RWPE2 (cell line): Measurements from ENCODE around the gene HDAC10.
"Not testable (repeated sequence)": the region's sequence is repeated elsewhere in the genome, so short reads cannot be mapped to it uniquely, and the experiment has no call there.

Experiments
- ATAC-seq: fragments of 200-7000 bp; cut with Tn5 transposase; 3 replicates; pipeline ENCODE4 v1.9.1; 2021; ENCODE audit warnings: low read depth
- DNase-seq: peaks from one replicate; pipeline ENCODE4 v3.0.0-alpha.2; 2020; ENCODE audit warnings: low spot score
- H3K27ac ChIP-seq: fragments of 450-650 bp; 2 replicates; pipeline ENCODE4 v1.5.1; 2017; ENCODE audit warnings: mild to moderate bottlenecking; ENCODE audit not compliant: poor library complexity, severe bottlenecking
- H3K27me3 ChIP-seq: fragments of 250-450 bp; sonication (Bioruptor Pico); 2 replicates; pipeline ENCODE4 v1.5.1; 2021; ENCODE audit warnings: mild to moderate bottlenecking, moderate library complexity; ENCODE audit not compliant: insufficient read depth, poor library complexity, severe bottlenecking
- H3K36me3 ChIP-seq: fragments of 250-450 bp; sonication (Bioruptor Pico); 2 replicates; pipeline ENCODE4 v1.5.1; 2020; ENCODE audit warnings: low read depth, mild to moderate bottlenecking, moderate library complexity
- H3K4me1 ChIP-seq: fragments of 250-450 bp; sonication (Bioruptor Pico); 2 replicates; pipeline ENCODE4 v1.5.1; 2021; ENCODE audit warnings: mild to moderate bottlenecking, moderate library complexity; ENCODE audit not compliant: insufficient read depth, poor library complexity, severe bottlenecking
- H3K4me3 ChIP-seq: fragments of 250-450 bp; sonication (Bioruptor Pico); 2 replicates; pipeline ENCODE4 v1.5.1; 2021; ENCODE audit warnings: mild to moderate bottlenecking, moderate library complexity; ENCODE audit not compliant: severe bottlenecking
- H3K9me3 ChIP-seq: fragments of 250-450 bp; sonication (Bioruptor Pico); 2 replicates; pipeline ENCODE4 v1.5.1; 2021; ENCODE audit warnings: mild to moderate bottlenecking, moderate library complexity; ENCODE audit not compliant: severe bottlenecking
- CTCF ChIP-seq: fragments of 450-650 bp; IDR thresholded peaks from one replicate; pipeline ENCODE4 v1.5.1; 2017; ENCODE audit warnings: mild to moderate bottlenecking, moderate library complexity; ENCODE audit not compliant: poor library complexity, severe bottlenecking

The HDAC10 gene

DNA sequence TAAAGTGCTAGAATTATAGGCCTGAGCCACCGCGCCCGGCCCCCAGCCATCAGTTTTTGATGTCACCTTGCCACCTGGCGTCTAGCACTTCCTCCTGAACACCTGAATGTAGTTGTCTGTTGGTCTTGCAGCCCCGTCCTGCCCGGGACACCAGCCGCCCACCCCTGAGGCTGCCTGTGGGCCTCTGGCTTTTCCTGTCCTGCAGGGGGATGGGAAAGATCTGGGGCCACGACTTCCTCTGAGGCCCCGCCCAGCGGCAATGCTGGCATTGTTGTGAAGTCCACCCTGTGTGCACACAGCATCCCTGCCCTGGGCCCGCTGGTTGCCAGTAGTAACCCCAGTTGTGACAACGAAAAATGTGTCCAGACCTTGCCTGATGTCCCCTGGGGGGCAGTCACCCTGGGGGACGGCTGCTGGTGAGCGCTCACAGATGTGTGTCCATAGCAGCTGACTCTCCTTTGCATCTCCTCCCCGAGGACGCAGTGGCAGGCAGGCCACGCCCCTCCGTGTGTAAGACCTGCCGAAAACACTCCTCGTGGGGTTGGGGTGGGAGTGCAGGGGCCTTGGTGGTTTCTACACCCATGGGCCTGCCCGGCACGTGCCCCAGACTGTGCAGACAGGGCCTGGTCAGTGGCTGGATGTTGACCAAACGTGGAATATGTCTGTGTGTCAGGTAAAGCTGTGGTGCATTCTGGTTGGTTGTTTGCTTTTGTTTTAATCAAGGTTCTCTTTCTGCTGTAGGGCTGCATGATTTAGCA lies 43.5 kb downstream of the HDAC10 start:
- DNase-seq (no peak), ATAC-seq (no peak)
- Histone ChIP-seq H3K36me3 (peaks cover 67% of the 10 kb centered on the region), H3K4me1 (no peaks in the 10 kb centered on the region), H3K27me3 (no peaks in the 10 kb centered on the region), H3K4me3 (no peak overlapping the region), H3K9me3 (no peaks in the 10 kb centered on the region), H3K27ac (no peak overlapping the region)
- no peak for TF ChIP-seq CTCF

- Histone ChIP-seq H3K4me1 (no peaks in the 10 kb centered on the region), H3K36me3 (peaks cover 58% of the 10 kb centered on the region), H3K27me3 (no peaks in the 10 kb centered on the region), H3K9me3 (no peaks in the 10 kb centered on the region), H3K4me3 (no peak overlapping the region), H3K27ac (no peak overlapping the region)
- DNase-seq, result no peak
- peak; percentile 43 for TF ChIP-seq CTCF
- 0 out of 3 replicates have a peak, but pooled peaks have one; percentile 10 for ATAC-seq
Observed at GRCh38 chr22:50206599-50206998, 44.5 kb downstream of the HDAC10 start.

- no peak overlapping the region for H3K4me3 ChIP-seq
- no peaks in the 10 kb centered on the region for H3K9me3 ChIP-seq
- ATAC-seq (no peak), DNase-seq (no peak)
- TF ChIP-seq CTCF, result no peak
- no peaks in the 10 kb centered on the region for H3K4me1 ChIP-seq
- H3K27ac ChIP-seq, result no peak overlapping the region
- peaks cover 52% of the 10 kb centered on the region for H3K36me3 ChIP-seq
- no peaks in the 10 kb centered on the region for H3K27me3 ChIP-seq
Observed at GRCh38 chr22:50205781-50206569, 45.1 kb downstream of the HDAC10 start.

DNA sequence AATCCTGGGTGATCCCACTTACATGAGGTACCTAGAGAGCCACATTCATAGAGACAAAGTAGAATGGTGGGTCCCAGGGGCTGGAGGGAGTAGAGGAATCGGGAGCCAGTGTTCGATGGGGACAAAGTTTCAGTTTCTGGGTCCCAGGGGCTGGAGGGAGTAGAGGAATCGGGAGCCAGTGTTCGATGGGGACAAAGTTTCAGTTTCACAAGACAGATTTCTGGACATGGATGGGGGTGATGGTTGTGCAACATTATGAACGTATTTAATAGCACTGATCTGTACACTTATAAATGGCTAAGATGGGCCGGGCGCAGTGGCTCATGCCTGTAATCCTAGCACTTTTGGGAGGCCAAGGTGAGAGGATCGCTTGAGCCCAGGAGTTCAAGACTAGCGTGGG lies 46.1 kb downstream of the HDAC10 start:
- not testable (repeated sequence) for ATAC-seq, H3K27me3 ChIP-seq, H3K9me3 ChIP-seq, H3K27ac ChIP-seq, H3K4me1 ChIP-seq, DNase-seq, H3K4me3 ChIP-seq
- peaks cover 42% of the 10 kb centered on the region for H3K36me3 ChIP-seq

DNA sequence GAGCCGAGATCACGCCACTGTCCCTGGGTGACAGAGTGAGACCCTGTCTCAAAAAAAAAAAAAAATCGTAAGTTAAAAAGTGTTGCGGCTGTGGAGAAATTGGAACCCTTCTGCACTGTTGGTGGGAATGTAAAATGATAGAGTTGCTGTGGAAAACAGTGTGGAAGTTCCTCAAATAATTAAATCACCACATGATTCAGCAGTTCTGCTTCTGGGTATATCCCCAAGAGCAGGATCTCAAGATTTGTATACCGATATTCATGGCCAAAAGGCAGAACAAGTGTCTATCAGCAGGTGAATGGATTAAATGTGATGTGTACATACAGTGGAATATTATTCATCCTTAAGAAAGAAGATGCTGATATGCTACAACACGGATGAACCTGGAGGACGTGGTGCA lies 46.5 kb downstream of the HDAC10 start:
- no peak overlapping the region for H3K4me3 ChIP-seq
- no peak for ATAC-seq
- no peak for DNase-seq
- H3K9me3 ChIP-seq, result no peaks in the 10 kb centered on the region
- no peak overlapping the region for H3K27ac ChIP-seq
- peaks cover 38% of the 10 kb centered on the region for H3K36me3 ChIP-seq
- H3K27me3 ChIP-seq, result no peaks in the 10 kb centered on the region
- no peaks in the 10 kb centered on the region for H3K4me1 ChIP-seq
- TF ChIP-seq CTCF, result no peak
